Measurements from ENCODE around the gene RGS6.

Gene RGS6

DNA sequence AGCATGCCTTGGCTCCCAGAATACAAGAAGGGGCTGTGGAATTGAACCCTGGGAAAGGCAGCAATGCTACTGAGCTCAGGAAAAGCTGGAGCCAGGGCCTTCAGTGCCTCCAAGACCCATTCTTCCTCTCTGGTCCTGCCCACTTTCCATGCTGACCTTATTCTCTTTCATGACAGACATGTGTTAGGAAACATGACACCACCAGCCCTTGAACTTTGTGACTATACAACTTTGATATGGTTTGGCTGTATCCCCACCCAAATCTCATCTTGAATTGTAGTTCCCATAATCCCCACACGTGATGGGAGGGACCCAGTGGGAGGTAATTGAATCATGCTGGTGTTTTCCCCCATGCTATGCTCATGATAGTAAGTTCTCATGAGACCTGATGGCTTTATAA, 553.5 kb downstream of the RGS6 start:
- Histone ChIP-seq H3K4me3 (ENCODE audit: low read length) (no peak overlapping the region), H3K4me1 (ENCODE audit: control insufficient read depth, low read length) (no peaks in the 10 kb centered on the region), H3K9me3 (ENCODE audit: control insufficient read depth, insufficient read depth, low read length) (0 out of 2 replicates have a peak, but pooled peaks cover under 1% of the 10 kb centered on the region), H3K79me2 (ENCODE audit: control insufficient read depth, low read length) (no peaks in the 10 kb centered on the region), H3K9me2 (replicated peaks; ENCODE audit: control insufficient read depth, low read length) (no peaks in the 10 kb centered on the region), H4K20me1 (ENCODE audit: control insufficient read depth, insufficient read depth, low read depth, low read length) (no peaks in the 10 kb centered on the region), H3K4me2 (ENCODE audit: low read length) (no peak overlapping the region), H3F3A (ENCODE audit: control insufficient read depth, insufficient read depth) (no peaks in the 10 kb centered on the region), H3K27ac (ENCODE audit: low read depth, low read length) (no peak overlapping the region), H3K27me3 (ENCODE audit: control insufficient read depth, low read length) (no peaks in the 10 kb centered on the region), H3K36me3 (ENCODE audit: control insufficient read depth, low read length) (no peaks in the 10 kb centered on the region)
- no peak for TF ChIP-seq EZH2phosphoT487 (IDR thresholded peaks at IDR 0.05; ENCODE audit: borderline replicate concordance, low read length)

DNA sequence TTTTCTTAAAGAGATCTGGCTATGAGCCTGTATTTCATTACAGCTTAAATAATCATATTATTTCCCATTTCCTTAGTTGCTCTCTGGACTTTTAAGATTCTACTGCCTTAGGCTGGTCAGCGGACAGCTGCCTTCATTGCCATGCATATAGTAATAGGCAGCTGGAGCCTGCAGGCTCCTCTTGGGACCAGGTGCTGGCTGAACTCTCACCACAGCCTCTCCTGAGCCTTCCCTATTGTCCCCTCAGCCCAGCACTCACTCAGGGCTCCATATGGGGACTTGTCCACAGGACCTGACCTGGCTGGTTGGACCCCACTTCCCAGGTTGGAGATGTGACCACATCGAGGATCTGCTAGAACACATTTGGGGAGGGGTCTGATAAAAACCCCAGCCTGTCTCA, 556.3 kb downstream of the RGS6 start:
- H3K9me2 ChIP-seq (replicated peaks; ENCODE audit: control insufficient read depth, low read length): no peaks in the 10 kb centered on the region
- no peaks in the 10 kb centered on the region for H3K4me1 ChIP-seq (ENCODE audit: control insufficient read depth, low read length)
- H3F3A ChIP-seq (ENCODE audit: control insufficient read depth, insufficient read depth): no peaks in the 10 kb centered on the region
- H3K27ac ChIP-seq (ENCODE audit: low read depth, low read length): no peak overlapping the region
- H4K20me1 ChIP-seq (ENCODE audit: control insufficient read depth, insufficient read depth, low read depth, low read length): no peaks in the 10 kb centered on the region
- no peak overlapping the region for H3K4me2 ChIP-seq (ENCODE audit: low read length)
- H3K4me3 ChIP-seq (ENCODE audit: low read length): no peak overlapping the region
- TF ChIP-seq EZH2phosphoT487 (IDR thresholded peaks at IDR 0.05; ENCODE audit: borderline replicate concordance, low read length): no peak
- TF ChIP-seq, protein P1, sequence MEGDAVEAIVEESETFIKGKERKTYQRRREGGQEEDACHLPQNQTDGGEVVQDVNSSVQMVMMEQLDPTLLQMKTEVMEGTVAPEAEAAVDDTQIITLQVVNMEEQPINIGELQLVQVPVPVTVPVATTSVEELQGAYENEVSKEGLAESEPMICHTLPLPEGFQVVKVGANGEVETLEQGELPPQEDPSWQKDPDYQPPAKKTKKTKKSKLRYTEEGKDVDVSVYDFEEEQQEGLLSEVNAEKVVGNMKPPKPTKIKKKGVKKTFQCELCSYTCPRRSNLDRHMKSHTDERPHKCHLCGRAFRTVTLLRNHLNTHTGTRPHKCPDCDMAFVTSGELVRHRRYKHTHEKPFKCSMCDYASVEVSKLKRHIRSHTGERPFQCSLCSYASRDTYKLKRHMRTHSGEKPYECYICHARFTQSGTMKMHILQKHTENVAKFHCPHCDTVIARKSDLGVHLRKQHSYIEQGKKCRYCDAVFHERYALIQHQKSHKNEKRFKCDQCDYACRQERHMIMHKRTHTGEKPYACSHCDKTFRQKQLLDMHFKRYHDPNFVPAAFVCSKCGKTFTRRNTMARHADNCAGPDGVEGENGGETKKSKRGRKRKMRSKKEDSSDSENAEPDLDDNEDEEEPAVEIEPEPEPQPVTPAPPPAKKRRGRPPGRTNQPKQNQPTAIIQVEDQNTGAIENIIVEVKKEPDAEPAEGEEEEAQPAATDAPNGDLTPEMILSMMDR (IDR thresholded peaks at IDR 0.05; ENCODE audit: low read depth, low read length, poor library complexity, severe bottlenecking): no peak
- no peaks in the 10 kb centered on the region for H3K36me3 ChIP-seq (ENCODE audit: control insufficient read depth, low read length)
- no peaks in the 10 kb centered on the region for H3K79me2 ChIP-seq (ENCODE audit: control insufficient read depth, low read length)
- H3K9me3 ChIP-seq (ENCODE audit: control insufficient read depth, insufficient read depth, low read length): 0 out of 2 replicates have a peak, but pooled peaks cover 4% of the 10 kb centered on the region
- no peaks in the 10 kb centered on the region for H3K27me3 ChIP-seq (ENCODE audit: control insufficient read depth, low read length)

DNA sequence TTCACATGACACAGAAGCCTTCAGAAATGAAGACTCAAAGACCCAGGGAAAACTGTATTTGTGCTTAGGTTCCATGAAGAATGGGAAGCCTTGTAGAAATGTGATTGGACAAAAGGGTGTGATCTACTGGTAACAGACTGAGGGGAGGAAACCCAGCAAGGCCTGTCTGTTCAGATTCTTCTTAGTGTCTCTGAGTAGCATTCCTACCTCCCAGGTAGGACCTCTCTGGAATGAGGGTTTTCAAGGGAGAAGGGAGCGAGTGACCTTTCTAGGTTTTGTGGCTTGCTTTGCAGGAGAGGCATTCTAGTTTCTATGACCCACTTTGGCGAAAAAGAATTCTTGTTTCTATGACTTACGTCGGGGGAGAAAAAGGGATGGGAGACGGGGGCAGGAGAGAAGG, 560.0 kb downstream of the RGS6 start:
- Histone ChIP-seq H3K9me3 (ENCODE audit: control insufficient read depth, insufficient read depth, low read length) (0 out of 2 replicates have a peak, but pooled peaks cover 4% of the 10 kb centered on the region), H4K20me1 (ENCODE audit: control insufficient read depth, insufficient read depth, low read depth, low read length) (no peaks in the 10 kb centered on the region), H3K79me2 (ENCODE audit: control insufficient read depth, low read length) (no peaks in the 10 kb centered on the region), H3F3A (ENCODE audit: control insufficient read depth, insufficient read depth) (no peaks in the 10 kb centered on the region), H3K4me3 (ENCODE audit: low read length) (no peak overlapping the region), H3K4me2 (ENCODE audit: low read length) (no peak overlapping the region), H3K9me2 (replicated peaks; ENCODE audit: control insufficient read depth, low read length) (no peaks in the 10 kb centered on the region), H3K4me1 (ENCODE audit: control insufficient read depth, low read length) (no peaks in the 10 kb centered on the region), H3K27me3 (ENCODE audit: control insufficient read depth, low read length) (no peaks in the 10 kb centered on the region), H3K27ac (ENCODE audit: low read depth, low read length) (no peak overlapping the region), H3K36me3 (ENCODE audit: control insufficient read depth, low read length) (no peaks in the 10 kb centered on the region)
- TF ChIP-seq, protein P1 (IDR thresholded peaks at IDR 0.05; ENCODE audit: low read depth, low read length, poor library complexity, severe bottlenecking): no peak
- TF ChIP-seq EZH2phosphoT487 (IDR thresholded peaks at IDR 0.05; ENCODE audit: borderline replicate concordance, low read length): no peak

DNA sequence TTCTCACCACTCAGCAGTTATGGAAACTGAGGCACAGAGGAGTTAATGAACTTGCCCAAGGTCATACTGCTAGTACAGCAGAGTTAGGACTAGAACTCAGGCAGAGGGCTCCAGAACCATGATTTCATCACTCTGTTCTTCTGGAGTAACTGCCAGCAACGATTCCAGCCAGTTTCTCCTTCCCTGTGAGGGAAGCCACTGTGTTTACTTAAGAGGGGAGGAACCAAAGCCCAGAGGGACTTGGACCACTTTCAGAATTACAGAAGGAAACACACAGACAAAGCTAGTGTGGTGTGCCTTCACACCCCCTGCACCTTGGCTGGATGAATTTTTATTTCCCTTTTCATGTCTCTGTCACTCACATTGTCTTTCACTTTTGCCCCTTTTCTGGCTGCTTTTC, 563.4 kb downstream of the RGS6 start:
- no peak overlapping the region for H3K27ac ChIP-seq (ENCODE audit: low read depth, low read length)
- no peaks in the 10 kb centered on the region for H3F3A ChIP-seq (ENCODE audit: control insufficient read depth, insufficient read depth)
- H3K79me2 ChIP-seq (ENCODE audit: control insufficient read depth, low read length): no peaks in the 10 kb centered on the region
- TF ChIP-seq EZH2phosphoT487 (IDR thresholded peaks at IDR 0.05; ENCODE audit: borderline replicate concordance, low read length): no peak
- H4K20me1 ChIP-seq (ENCODE audit: control insufficient read depth, insufficient read depth, low read depth, low read length): no peaks in the 10 kb centered on the region
- H3K4me3 ChIP-seq (ENCODE audit: low read length): no peak overlapping the region
- no peaks in the 10 kb centered on the region for H3K9me2 ChIP-seq (replicated peaks; ENCODE audit: control insufficient read depth, low read length)
- H3K36me3 ChIP-seq (ENCODE audit: control insufficient read depth, low read length): no peaks in the 10 kb centered on the region
- no peaks in the 10 kb centered on the region for H3K4me1 ChIP-seq (ENCODE audit: control insufficient read depth, low read length)
- no peak overlapping the region for H3K4me2 ChIP-seq (ENCODE audit: low read length)
- no peaks in the 10 kb centered on the region for H3K27me3 ChIP-seq (ENCODE audit: control insufficient read depth, low read length)
- 0 out of 2 replicates have a peak, but pooled peaks cover 3% of the 10 kb centered on the region for H3K9me3 ChIP-seq (ENCODE audit: control insufficient read depth, insufficient read depth, low read length)

All from DOHH2 (cell line).